ENCODE results near the gene PCDH12.

Gene PCDH12

DNA sequence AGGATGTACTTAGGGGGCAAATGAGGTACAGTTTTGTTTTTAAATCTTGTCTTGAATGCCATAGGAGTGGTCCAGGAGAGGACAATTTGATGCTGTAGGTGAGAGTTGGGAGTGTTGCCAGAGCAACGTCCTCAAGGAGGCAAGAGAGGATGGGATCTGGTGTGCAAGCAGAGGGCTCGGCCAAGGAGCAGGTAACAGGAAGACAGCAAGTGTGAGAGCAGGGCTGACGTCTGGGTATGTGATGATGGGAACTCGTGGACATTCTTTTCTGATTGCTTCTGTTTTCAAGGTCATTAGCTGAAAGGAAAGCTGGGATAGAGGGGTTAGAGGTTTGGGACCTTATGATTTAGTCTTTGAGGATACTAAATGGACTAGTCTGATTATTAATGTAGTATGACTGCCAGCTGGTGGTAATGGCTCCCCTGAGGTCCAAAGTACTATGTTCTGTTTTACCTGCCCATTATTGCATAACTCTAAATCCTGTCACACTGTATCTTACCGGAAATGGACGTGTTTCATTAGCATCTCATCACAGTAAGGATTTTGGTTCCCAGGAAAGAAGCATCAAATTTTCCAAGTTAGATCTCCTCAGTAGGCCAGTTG lies 39.5 kb upstream of the PCDH12 start:
- TF ChIP-seq, protein P1, sequence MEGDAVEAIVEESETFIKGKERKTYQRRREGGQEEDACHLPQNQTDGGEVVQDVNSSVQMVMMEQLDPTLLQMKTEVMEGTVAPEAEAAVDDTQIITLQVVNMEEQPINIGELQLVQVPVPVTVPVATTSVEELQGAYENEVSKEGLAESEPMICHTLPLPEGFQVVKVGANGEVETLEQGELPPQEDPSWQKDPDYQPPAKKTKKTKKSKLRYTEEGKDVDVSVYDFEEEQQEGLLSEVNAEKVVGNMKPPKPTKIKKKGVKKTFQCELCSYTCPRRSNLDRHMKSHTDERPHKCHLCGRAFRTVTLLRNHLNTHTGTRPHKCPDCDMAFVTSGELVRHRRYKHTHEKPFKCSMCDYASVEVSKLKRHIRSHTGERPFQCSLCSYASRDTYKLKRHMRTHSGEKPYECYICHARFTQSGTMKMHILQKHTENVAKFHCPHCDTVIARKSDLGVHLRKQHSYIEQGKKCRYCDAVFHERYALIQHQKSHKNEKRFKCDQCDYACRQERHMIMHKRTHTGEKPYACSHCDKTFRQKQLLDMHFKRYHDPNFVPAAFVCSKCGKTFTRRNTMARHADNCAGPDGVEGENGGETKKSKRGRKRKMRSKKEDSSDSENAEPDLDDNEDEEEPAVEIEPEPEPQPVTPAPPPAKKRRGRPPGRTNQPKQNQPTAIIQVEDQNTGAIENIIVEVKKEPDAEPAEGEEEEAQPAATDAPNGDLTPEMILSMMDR (IDR thresholded peaks at IDR 0.05; ENCODE audit: control insufficient read depth, extremely low read depth, insufficient read depth), result no peak
- DNase-seq (ENCODE audit: low read depth), result no peak
- no peak overlapping the region for H3K4me3 ChIP-seq (ENCODE audit: low read depth, low read length)

DNA sequence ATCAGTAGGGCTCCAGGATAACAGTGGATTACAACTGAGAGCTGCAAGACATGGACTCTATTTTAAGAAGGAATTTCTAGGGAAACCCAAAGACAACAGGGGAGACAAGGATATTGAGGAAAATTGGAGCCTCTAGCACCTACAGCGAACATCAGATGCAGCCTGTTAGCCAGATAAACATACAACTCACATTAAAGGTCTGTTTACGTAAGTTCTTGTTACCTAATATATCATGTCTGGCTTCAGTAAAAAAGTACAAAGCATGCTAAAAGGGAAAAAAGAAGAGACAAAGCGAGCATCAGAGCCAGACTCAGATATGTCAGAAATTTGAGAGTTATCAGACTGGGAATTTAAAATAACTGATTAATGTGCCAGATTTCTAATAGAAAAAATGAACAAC lies 37.7 kb upstream of the PCDH12 start:
- no peak overlapping the region for H3K4me3 ChIP-seq (ENCODE audit: low read depth, low read length)
- DNase-seq (ENCODE audit: low read depth), result no peak
- TF ChIP-seq, protein P1 (IDR thresholded peaks at IDR 0.05; ENCODE audit: control insufficient read depth, extremely low read depth, insufficient read depth), result no peak

DNA sequence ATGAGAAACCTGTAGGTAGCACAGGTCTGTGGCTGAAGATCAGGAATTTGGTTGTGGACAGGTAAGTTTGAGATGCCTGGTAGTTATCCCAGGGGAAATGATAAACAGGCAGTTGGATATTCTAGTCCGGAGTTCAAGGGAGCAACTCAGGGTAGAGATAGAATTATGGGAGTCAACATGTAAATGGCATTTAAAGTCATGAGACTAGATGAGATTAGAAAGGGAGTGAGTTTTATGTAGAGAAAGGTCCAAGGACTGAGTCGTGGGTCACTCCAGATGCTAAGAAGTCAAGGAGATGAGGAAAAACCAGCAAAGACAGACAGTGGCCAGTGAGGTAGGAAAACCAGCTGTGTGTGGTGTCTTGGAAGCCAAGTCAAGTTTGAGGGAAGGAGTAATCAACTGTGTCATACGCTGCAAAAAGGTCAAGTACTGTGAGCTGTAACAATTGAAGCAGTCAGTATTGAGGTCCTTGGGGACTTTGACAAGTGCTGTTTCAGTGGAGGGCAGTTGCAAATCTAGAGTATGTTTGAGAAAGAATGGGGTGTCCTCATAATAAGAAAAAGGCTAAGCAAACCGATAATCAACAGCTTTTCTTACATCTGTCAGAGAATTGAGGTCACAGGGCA lies 36.6 kb upstream of the PCDH12 start:
- no peak overlapping the region for H3K4me3 ChIP-seq (ENCODE audit: low read depth, low read length)
- TF ChIP-seq, protein P1 (IDR thresholded peaks at IDR 0.05; ENCODE audit: control insufficient read depth, extremely low read depth, insufficient read depth), result no peak
- no peak for DNase-seq (ENCODE audit: low read depth)

DNA sequence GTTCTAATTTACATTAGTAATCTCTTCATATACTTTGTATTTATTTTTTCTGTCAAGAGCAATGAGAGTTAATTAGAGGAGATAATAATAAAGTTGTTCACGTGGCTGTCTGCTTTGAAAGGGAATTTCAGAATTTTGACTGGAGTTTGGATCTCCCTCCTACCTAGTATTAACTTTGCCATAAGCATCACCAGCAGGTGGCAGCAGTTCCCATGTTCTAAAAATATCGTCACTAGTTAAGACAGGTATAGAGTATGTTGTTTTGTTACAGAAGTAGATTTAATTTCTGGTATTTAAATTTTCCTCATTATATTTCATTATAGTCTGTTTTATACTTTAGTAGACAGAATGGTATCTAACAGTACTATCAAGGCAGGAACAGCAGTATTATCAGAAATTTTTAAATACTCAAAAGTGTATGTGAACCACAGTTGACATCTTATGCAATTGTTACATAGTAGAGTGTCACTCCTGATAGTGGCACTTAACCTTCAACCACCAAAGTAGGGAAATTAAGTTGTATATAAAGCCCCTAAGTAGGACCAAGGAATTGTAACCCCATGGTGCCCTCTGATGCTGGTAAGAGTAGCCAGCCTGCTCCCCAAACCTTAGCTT lies 34.5 kb upstream of the PCDH12 start:
- TF ChIP-seq, protein P1 (IDR thresholded peaks at IDR 0.05; ENCODE audit: control insufficient read depth, extremely low read depth, insufficient read depth), result peak; percentile 83
- DNase-seq (ENCODE audit: low read depth), result peak; percentile 36
- H3K4me3 ChIP-seq (ENCODE audit: low read depth, low read length), result no peak overlapping the region

DNA sequence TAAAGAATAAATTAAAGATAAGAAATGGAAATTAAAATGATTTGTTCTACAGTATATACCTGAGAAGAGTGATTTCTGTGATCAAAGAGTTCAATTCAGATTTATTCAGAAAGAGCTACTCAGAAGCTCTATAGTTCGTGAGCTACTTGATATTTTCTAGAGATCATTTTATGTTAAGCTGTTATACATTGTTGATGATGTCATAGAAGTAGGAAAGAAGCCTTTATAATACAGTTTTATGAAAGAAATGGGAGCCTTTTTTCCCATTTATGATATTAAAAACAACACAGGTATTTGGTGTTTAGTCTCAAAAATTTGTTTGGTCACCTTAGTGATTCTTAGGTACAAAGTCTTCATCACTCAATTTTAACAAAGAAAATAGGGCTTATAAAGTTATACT lies 31.7 kb upstream of the PCDH12 start:
- no peak for DNase-seq (ENCODE audit: low read depth)
- no peak overlapping the region for H3K4me3 ChIP-seq (ENCODE audit: low read depth, low read length)
- TF ChIP-seq, protein P1 (IDR thresholded peaks at IDR 0.05; ENCODE audit: control insufficient read depth, extremely low read depth, insufficient read depth), result no peak

DNA sequence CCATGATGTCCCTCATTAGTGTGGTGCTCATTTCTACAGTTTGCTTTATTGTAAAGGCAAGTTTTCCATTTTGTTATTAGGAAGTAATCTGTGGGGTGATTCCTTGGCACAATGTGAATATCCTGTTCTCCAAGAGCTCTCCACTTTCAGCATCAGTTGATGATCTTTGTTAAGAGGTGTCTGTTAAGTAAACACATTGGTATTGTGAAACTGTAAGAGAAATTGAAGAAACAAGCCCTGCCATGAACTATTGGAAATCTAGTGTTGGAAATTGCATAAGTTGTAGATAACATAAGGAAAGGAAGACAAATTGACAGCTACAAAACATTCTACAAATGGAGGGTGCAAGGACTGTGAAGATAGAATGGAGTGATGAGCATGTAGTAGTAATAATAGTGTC lies 28.1 kb upstream of the PCDH12 start:
- no peak overlapping the region for H3K4me3 ChIP-seq (ENCODE audit: low read depth, low read length)
- no peak for DNase-seq (ENCODE audit: low read depth)
- TF ChIP-seq, protein P1 (IDR thresholded peaks at IDR 0.05; ENCODE audit: control insufficient read depth, extremely low read depth, insufficient read depth), result no peak

Measured in LNCaP clone FGC (cell line).